OCI-LY7 (cell line): Measurements from ENCODE around the gene BHLHE40. TPM values are rescaled to one million over a fixed set of nuclear protein-coding genes. Genes with fewer than 3 reads are reported as not detected.

Experiments
- BruUV-seq: library from RNA; stranded (reverse); fragments of 400-500 nt; replicated peaks from 2 replicates; lab custom pipeline; 2021; lab: Mats Ljungman, UMichigan
- CTCF ChIA-PET: fragments of 300-600 bp; sonication (Branson Sonifier 250); formaldehyde crosslinking; loops from one replicate; lab custom pipeline; 2022; ENCODE audit warnings: antibody characterized with exemption; ENCODE audit not compliant: unreplicated experiment; lab: Charles Lee
- POLR2A ChIA-PET: fragments of 300-600 bp; sonication (Branson Sonifier 250); formaldehyde crosslinking; loops from one replicate; lab custom pipeline; 2022; ENCODE audit warnings: antibody characterized with exemption; lab: Charles Lee
- DNase-seq: peaks from one replicate; pipeline ENCODE4 v3.0.0-alpha.2; 2015; ENCODE audit warnings: low spot score
- H2AFZ ChIP-seq: fragments of 200-600 bp; sonication (generic), shearing (Covaris generic); 2 replicates; pipeline ENCODE4 v1.6.1; 2014; ENCODE audit warnings: mild to moderate bottlenecking, antibody characterized with exemption, low read length, moderate library complexity
- H3K27ac ChIP-seq: fragments of 200-600 bp; sonication (generic); 2 replicates; pipeline ENCODE4 v1.5.1; 2014; ENCODE audit warnings: mixed run types, low read depth, mild to moderate bottlenecking, moderate library complexity, low read length, inconsistent platforms; ENCODE audit not compliant: poor library complexity, severe bottlenecking
- H3K36me3 ChIP-seq: fragments of 200-600 bp; sonication (generic); 2 replicates; pipeline ENCODE4 v1.6.1; 2014; ENCODE audit warnings: mild to moderate bottlenecking, antibody characterized with exemption, low read length, moderate library complexity, mixed read lengths; ENCODE audit not compliant: insufficient read depth
- H3K4me1 ChIP-seq: fragments of 200-600 bp; sonication (generic); 2 replicates; pipeline ENCODE4 v1.5.1; 2014; ENCODE audit warnings: mild to moderate bottlenecking, low read length; ENCODE audit not compliant: insufficient read depth, poor library complexity, severe bottlenecking
- H3K4me2 ChIP-seq: fragments of 200-600 bp; sonication (generic); 2 replicates; pipeline ENCODE4 v1.6.1; 2014; ENCODE audit warnings: mild to moderate bottlenecking, low read length
- H3K4me3 ChIP-seq: fragments of 200-600 bp; sonication (generic); 2 replicates; pipeline ENCODE4 v1.5.1; 2014; ENCODE audit warnings: mild to moderate bottlenecking, low read depth, low read length; ENCODE audit not compliant: poor library complexity, severe bottlenecking
- H3K79me2 ChIP-seq: fragments of 200-600 bp; sonication (generic); 2 replicates; pipeline ENCODE4 v1.6.1; 2016; ENCODE audit warnings: low read depth, mild to moderate bottlenecking, low read length, moderate library complexity, mixed read lengths; ENCODE audit not compliant: insufficient read depth
- H3K9me2 ChIP-seq: fragments of 200-600 bp; sonication (generic); 2 replicates; pipeline ENCODE4 v1.6.1; 2016; ENCODE audit warnings: mild to moderate bottlenecking, low read length, mixed read lengths; ENCODE audit not compliant: insufficient read depth
- H3K9me3 ChIP-seq: fragments of 200-600 bp; sonication (generic); 2 replicates; pipeline ENCODE4 v1.6.1; 2014; ENCODE audit warnings: mild to moderate bottlenecking, mixed run types, low read length, mixed read lengths
- H4K20me1 ChIP-seq: fragments of 200-600 bp; sonication (generic); 2 replicates; pipeline ENCODE4 v1.6.1; 2014; ENCODE audit warnings: mild to moderate bottlenecking, antibody characterized with exemption, low read length, moderate library complexity, mixed read lengths; ENCODE audit not compliant: insufficient read depth
- CTCF ChIP-seq: fragments of 200-600 bp; sonication (generic); conservative IDR thresholded peaks from 2 replicates; pipeline ENCODE4 v1.5.1; 2014; ENCODE audit warnings: mild to moderate bottlenecking, antibody characterized with exemption, low read length, moderate library complexity, mixed read lengths
- EZH2phosphoT487 ChIP-seq: fragments of 200-600 bp; sonication (generic); IDR thresholded peaks from 2 replicates; pipeline ENCODE4 v1.6.1; 2018; ENCODE audit warnings: low read depth, borderline replicate concordance, mild to moderate bottlenecking, mixed run types, antibody characterized with exemption, low read length, moderate library complexity, mixed read lengths
- intact Hi-C: fragments of 100-400 bp; cut with micrococcal nuclease; formaldehyde crosslinking; loops from one replicate; pipeline ENCODE4 v1.10.0; 2022; ENCODE audit not compliant: unreplicated experiment
- total RNA-seq, 2 experiments: library from RNA; depleted of rRNA in 1 of 2; stranded (reverse); fragments of >200 nt in 1 of 2; shearing (Covaris generic) in 1 of 2; gene quantifications; 2 replicates each; pipeline ENCODE4 v1.2.3, GENCODE V29; 2014 to 2022

The BHLHE40 gene
- total RNA-seq, 2 experiments from 2014 or later = 0.11 to 0.35 TPM

DNA sequence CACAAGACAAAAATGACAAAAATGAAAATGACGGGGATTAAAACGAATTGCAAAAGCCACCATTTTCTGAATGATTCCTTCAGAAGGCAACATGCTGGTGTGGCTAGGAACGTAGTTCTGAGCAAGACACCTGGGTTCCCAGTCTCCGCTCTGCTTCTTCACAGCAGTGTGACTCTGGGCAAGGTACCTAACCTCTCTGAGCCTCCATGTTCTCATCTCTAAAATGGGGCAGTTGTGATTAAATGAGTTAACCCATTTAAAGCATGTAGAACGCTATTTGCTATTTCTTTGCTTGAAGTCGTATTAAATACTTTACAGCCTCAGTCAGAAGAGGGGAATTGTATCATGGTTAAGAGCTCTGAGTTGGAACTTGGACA lies 23.6 kb downstream of the BHLHE40 start:
- CTCF ChIA-PET = no interaction called here
- H3K4me3 ChIP-seq = no peak overlapping the region
- BruUV-seq = no TSS peak

GRCh38 chr3:5004319-5005152 lies 25.3 kb downstream of the BHLHE40 start:
- Histone ChIP-seq H4K20me1 (no peaks in the 10 kb centered on the region), H3K36me3 (no peaks in the 10 kb centered on the region), H3K9me3 (no peaks in the 10 kb centered on the region), H3K4me2 (no peak overlapping the region), H3K4me3 (no peak overlapping the region), H3K27ac (no peak overlapping the region), H2AFZ (no peak overlapping the region), H3K4me1 (peaks cover 26% of the 10 kb centered on the region), H3K9me2 (no peaks in the 10 kb centered on the region), H3K79me2 (no peaks in the 10 kb centered on the region)
- ChIA-PET CTCF (no interaction called here), POLR2A (interaction anchor here (0.6 kb wide), 1 partner anchor 12 kb away, joined by 3 read pairs; no protein-coding TSS in a partner anchor)
- no peak for TF ChIP-seq EZH2phosphoT487
- no peak for TF ChIP-seq CTCF
- DNase-seq = no peak
- BruUV-seq = no TSS peak
- intact Hi-C loops = no loop called here

More for the DNA sequence above, 23.6 kb downstream of the BHLHE40 start:
- H3K9me2 ChIP-seq = no peaks in the 10 kb centered on the region
- no peaks in the 10 kb centered on the region for H4K20me1 ChIP-seq
- no peak overlapping the region for H3K27ac ChIP-seq
- intact Hi-C loops = no loop called here
- no peak overlapping the region for H2AFZ ChIP-seq
- H3K9me3 ChIP-seq = no peaks in the 10 kb centered on the region
- POLR2A ChIA-PET = no interaction called here
- DNase-seq = no peak
- no peaks in the 10 kb centered on the region for H3K79me2 ChIP-seq
- H3K4me1 ChIP-seq = peaks cover 13% of the 10 kb centered on the region
- no peak for TF ChIP-seq CTCF
- no peak overlapping the region for H3K4me2 ChIP-seq
- H3K36me3 ChIP-seq = no peaks in the 10 kb centered on the region

DNA sequence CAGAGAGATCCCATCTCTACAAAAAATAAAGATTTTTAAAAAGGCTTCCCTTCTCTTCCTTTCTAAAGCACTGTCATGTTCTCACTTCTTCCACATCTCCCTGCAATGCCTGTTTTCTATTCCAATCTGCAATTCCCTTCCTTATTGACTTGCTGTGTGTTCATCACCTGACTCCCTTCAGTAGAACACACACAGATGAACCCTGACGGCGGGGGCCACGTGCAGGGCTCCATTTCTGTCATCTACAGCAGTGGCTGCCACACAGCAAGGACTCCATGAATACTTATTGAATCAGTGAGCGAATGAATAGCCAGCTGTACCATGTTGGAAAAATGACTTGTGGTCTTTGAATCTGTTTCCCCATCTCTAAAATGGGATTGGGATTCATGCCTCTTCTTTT lies 26.1 kb downstream of the BHLHE40 start:
- intact Hi-C loops = no loop called here
- H3K36me3 ChIP-seq = no peaks in the 10 kb centered on the region
- no TSS peak for BruUV-seq
- H3K27ac ChIP-seq = no peak overlapping the region
- H2AFZ ChIP-seq = no peak overlapping the region
- POLR2A ChIA-PET = interaction anchor here (1.3 kb wide), 1 partner anchor 16 kb away, joined by 10 read pairs; no protein-coding TSS in a partner anchor
- CTCF ChIA-PET = no interaction called here
- TF ChIP-seq CTCF (no peak), EZH2phosphoT487 (no peak)
- no peak overlapping the region for H3K4me3 ChIP-seq
- H3K9me3 ChIP-seq = no peaks in the 10 kb centered on the region
- H3K4me1 ChIP-seq = peaks cover 28% of the 10 kb centered on the region
- H4K20me1 ChIP-seq = no peaks in the 10 kb centered on the region
- no peaks in the 10 kb centered on the region for H3K79me2 ChIP-seq
- no peak for DNase-seq
- no peaks in the 10 kb centered on the region for H3K9me2 ChIP-seq
- H3K4me2 ChIP-seq = no peak overlapping the region
